T-helper 2 cell (primary cell): ENCODE results near the gene MYL6.
A peak's percentile ranks its signal among the peaks of the same experiment; 100 is the strongest.
"Not testable (repeated sequence)": the region's sequence is repeated elsewhere in the genome, so short reads cannot be mapped to it uniquely, and the experiment has no call there.

Experiments
- DNase-seq, 5 experiments: peaks; one replicate each; pipeline versions ENCODE4 v3.0.0 to v3.0.0-alpha.2; 2012 to 2022

MYL6 gene

DNA sequence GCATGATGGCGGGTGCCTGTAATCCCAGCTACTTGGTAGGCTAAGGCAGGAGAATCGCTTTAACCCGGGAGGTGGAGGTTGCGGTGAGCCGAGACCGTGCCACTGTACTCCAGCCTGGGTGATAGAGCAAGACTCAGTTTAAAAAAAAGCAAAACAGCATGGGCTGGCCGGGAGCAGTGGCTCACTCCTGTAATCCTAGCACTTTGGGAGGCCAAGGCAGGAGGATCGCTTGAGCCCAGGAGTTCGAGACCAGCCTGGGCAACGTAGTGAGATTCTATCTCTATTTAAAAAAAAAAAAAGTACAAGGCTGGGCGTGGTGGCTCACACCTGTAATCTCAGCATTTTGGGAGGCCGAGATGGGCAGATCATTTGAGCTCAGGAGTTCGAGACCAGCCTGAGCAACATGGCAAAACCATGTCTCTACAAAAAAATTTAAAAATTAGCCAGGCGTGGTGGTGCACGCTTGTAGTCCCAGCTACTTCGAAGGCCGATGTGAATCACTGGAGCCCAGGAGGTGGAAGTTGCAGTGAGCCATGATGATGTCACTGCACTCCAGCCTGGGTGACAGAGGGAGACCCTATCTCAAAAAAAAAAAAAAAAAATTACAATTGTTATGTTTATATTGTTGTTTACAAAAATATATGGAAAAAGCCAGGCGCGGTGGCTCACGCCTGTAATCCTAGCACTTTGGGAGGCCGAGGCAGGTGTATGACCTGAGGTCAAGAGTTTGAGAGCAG, 1.5 kb upstream of the MYL6 start:
- not testable (repeated sequence) for DNase-seq

DNA sequence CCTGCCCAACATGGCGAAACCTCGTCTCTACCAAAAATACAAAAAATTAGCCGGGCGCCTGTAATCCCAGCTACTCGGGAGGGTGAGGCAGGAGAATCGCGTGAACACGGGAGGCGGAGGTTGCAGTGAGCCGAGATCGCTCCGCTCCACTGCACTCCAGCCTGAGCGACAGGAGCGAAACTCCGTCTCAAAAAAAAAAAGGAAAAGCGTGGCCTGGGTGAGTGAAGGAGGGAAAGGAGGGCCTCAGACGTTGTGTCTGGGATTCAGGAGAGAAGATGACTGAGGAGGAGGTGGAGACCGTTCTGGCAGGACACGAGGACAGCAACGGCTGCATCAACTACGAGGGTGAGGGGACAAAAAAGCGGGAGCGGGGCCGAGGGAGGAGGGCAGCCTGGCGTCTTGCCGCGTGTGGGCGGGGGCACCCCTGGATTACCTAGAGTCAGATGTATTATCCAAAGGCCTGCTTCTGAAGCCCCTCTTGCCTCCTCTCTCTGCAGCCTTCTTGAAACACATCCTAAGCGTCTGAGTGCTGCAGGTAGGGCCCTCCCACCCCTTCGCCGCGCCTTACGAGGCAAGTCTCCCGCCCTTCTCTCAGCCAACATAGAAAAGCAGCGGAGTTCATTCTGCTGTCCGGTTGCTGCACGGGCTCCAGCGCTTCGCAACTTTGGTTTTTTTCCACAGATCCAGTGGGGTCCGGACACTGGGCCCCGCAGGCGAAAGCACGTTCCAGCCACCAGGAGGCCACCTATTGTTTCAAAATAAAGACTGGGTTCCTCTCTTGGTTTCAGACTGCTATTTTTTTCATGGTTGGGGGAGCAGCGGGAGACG, 744 bp upstream of the MYL6 start:
- peak in 4 of 5 experiments; percentile 18 to 83 (median 49) for DNase-seq

DNA sequence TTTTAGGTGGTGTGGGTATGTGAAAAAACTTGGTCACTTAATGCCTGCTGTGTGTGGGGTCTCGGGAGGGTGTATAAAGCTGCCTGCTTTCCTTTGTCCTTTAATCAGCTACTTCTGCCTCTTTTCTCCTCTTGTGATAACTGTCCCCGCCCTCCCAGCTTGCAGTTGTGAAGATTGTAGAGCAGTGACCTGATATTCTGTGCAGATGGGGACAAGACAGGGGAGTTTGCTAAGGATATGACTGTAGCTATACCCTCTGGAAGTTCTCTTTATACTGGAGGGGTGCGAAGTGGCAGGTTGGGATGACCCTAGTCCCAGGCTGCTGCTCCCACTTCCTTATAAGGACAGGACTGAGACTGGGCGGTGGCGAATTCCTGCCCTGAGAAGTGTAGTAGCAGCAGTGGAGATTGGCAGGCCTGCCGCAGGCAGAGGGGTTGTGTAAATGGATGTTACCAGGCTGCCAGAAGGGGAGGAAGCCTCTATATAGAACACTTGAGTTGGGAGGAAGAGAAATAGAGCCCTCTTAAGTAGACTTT, 835 bp downstream of the MYL6 start:
- peak in 1 of 5 experiments; percentile 44 for DNase-seq

DNA sequence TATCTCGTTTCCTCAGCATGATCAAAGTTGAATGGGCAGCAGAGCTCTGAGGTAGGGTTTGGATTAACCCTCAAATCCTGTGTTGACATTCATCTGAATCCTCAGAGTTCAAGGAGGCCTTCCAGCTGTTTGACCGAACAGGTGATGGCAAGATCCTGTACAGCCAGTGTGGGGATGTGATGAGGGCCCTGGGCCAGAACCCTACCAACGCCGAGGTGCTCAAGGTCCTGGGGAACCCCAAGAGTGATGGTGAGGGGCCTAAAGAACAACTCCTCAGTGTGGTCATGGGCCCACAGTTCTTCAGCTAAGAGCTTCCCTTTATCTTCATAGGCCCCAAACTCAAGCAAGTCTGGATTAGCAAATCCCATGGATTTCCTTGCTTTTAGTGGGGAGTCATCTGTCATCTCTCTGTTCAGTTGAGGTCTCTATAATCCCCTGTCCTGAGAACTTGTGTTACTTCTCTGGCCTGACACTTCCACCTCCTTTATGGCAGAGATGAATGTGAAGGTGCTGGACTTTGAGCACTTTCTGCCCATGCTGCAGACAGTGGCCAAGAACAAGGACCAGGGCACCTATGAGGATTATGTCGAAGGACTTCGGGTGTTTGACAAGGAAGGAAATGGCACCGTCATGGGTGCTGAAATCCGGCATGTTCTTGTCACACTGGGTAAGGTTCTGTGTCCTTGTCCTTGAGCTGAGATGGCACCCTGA, 1.5 kb downstream of the MYL6 start:
- DNase-seq: peak in 1 of 5 experiments; percentile 33

DNA sequence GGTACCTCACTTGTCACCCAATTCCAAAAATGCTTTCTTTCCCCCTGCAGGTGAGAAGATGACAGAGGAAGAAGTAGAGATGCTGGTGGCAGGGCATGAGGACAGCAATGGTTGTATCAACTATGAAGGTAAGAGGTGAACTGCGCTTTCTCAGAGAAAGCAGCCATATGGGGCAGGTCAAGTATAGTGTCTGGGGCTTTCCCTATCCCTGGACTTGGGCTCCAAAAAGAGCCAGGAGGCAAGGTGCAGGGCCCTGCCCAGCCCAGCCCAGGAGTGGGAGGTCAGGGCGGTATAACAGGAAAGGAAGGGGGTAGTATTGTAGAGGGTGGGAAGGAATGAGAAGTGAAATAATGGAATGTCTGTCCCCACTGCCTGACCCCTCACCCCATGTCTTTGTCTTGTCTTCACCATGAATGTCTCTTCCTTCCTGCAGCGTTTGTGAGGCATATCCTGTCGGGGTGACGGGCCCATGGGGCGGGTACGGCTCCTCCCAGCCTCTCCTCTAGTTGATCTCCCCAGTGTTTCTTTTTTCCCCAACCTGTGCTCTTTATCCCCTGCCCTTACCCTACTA, 2.1 kb downstream of the MYL6 start:
- DNase-seq: peak in 4 of 5 experiments; percentile 32 to 81 (median 59)

DNA sequence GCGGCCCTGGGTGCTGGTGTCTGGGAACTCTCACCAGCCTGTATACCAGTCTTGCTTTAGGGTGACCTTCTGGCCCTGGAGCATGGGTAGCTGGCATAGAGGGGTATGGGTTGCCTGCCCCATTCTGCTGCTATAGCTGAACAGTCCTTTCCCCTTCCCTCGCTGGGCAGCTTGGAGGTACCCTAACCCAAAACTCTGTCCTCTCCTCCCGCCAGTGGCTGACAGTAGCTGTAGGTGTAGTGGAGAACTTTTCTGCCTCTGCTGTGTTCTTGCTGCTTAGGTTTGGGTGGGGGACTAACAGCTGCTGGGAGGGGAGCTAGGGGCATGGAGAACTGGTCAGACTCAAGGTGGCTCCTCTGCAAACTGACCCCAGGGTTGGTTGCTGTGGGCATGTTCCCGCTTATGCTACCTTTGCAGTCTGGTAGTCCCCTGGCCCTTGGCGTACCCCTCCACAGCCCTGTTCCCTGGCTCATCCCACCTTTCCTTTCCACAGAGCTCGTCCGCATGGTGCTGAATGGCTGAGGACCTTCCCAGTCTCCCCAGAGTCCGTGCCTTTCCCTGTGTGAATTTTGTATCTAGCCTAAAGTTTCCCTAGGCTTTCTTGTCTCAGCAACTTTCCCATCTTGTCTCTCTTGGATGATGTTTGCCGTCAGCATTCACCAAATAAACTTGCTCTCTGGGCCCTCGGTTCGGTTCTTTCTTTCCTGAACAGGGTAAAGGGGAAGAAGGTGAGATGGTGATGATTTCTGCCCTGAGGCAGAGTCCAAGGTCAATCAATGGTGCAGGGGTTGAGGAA, 2.9 kb downstream of the MYL6 start:
- DNase-seq: no peak

DNA sequence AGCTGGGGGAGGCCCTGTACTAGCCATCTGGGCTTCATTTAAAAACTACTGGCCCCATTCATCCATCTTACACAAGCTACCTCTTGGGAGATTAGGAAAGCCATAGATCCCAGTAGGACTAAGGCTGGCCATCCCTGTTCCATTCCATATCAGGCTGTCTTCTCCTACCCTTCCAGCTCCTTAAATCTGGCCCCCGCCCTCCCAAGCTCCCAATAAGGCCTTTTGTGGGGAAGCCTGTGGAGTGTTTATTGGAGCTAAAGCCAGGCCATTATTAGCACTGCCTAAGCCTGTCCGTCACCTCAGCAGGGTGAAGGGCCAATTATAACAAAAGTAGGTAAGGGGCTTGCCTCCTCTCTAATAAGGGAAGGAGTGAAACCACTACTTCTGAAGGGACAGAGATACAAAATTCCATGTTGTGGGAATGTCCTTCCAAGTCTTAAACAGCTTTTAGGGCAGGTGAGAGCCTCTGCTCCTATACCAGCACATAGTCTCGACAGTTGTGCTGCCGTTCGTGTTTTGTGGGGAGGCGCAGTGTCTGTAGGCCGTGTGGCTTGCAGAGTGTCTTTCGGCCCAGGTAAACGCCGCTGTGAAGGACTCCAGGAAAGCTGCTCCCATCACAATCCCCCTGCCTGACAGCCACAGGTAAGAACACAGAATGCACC, 3.7 kb downstream of the MYL6 start:
- DNase-seq: no peak

DNA sequence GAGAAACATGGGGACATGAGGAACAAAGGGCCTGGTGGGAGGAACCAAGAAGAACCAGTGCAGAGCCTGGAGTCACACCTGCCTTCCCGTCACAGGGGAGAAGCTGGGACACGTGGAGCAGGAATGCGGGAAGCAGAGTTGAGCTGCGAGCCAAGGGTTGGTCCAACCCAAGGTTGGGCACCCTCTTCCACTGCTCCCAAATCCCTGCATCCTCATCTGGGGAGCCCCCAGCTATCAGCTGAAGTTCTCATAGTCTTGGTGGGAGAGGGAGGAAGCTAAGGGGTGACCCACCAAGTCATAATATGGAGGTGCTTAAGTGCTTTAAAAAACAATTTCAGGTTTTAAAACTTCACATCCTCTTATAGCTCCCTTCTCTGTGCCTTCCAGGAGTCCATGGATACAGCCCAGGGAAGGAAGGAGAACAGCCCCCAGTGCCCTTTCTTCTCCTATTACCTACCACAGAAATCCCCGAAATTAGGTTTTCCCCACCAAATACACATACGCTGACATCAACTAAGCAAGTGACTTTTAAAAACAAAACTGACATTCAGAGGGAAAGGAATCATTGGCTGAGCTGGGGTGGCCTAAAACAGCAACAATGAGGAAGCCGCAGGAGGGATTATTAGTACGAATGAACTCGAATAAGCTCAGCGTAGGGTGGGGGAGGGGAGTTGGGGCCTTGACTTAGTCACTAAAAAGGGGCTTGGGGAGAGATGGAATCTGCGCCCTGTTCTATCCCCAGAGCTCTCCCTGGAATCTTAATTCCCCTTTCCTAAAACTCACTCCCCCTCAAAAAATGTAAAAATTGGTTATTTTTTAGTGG, 4.5 kb downstream of the MYL6 start:
- DNase-seq: no peak

DNA sequence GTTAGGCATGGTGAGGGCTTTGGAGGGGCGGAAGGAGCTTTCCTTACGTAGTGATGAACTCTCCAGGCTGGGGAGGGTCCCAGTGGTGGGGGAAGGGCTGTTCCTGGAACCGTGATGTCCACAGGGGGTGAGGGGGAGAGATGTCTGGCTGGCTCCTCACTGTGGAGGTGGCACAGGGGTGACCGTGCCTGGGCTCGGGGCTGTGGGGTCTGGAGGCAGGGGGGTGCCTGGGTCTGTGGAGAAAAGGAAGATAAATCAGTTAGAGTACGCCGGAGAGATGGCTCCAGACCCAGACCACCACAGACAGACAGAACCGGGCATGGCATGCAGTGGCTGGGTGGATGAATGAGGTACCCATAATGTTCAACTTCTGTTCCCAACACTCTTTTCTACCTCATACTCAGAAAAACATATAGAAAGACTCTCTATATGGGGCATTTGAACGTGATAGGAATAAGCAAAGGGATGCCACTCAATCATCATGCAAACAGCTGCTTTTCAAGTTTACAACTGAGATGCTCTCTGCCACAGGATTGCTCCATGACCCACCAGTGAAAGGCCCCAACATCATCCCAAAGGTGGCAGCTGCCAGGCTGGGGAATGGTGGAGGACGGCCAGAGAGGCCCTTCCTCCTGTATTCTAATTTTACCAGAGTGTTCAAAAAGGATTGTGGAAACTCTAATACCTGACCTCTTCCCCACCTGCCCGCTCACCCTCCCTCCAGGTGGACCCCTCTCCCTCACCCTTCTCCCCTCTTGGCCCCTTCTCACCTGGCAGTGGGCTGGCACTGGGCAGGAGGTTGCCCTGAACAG, 5.6 kb downstream of the MYL6 start:
- DNase-seq: no peak

DNA sequence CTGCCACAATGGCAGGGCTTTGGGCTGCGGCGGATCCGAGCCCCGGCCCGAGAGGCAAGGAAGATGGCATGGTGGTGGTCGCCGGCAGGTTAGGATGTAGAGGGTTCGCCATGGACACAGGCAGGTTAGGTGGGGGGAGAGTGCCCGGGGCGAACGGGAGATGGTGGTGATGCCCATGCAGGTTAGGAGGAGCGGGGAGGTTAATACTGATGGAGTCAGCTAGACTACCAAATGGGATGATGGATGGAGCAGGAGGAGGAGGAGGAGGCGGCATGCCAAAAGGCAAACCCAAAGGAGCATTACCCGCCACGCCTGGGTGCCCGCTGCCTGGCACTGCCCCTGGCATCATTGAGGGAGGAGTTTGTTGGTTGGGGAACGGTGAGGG, 6.2 kb downstream of the MYL6 start:
- DNase-seq: no peak

DNA sequence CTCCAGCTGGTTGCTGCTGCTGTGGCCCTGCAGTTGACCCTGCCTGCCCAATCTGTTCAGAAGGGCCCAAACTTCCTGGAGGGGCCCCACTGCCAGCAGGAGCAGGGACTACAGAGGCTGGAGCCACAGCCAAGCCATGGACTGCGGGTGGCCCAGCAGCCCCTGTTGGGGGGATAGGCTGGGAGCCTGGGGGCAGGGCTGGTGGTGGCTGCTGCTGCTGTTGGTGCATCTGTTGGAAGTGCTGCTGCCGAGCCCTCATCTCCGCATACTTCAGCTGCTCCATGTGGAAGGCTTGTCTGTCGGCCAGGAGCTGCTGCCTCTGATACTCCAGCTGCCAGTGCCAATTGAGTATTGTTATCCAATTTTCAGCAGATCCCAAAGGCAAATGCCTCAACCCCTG, 7.2 kb downstream of the MYL6 start:
- DNase-seq: no peak

DNA sequence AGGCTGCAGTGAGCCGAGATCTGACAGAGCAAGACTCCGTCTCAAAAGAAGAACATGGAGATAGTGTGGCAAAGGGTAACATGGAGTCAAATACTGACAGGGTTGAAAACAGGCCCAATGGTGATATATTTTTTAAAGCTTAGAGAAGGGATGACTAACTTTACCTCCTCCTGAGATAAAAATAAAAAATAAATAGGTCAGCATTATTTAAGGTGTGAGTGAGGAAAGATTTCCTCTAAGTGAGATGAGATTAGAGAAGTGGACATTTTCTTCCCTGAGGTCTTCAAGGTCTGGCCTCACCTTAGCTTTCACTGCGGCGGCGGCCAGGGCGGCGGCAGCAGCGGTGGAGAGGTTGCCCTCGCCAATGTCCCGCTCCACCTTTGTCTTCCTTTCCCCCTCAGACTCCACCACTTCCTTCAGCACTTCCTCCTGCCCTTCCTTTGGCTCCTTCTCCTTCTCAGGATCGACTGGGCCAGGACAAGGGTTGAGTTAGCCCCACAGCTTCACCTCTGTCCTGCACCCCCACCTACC, 11.1 kb downstream of the MYL6 start:
- no peak for DNase-seq

DNA sequence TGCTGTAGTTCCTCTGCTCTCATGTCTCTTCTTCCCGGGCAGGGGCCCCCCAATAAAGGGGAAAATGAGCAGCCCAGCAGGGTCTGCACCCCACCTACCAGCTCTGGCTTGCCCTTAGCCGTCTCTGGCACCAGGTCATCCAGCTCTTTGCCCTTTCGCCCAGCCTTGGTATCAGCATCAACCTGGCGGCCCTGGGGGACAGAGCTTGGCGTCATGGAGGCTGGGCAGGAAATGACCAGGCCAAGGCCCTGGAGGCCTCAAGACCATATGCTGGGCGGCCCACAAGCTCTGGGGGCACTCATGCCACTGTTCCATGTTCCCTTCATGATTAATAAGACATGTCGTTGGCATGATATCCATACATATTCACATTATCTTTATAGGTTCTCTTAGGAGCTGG, 14.7 kb downstream of the MYL6 start:
- no peak for DNase-seq

DNA sequence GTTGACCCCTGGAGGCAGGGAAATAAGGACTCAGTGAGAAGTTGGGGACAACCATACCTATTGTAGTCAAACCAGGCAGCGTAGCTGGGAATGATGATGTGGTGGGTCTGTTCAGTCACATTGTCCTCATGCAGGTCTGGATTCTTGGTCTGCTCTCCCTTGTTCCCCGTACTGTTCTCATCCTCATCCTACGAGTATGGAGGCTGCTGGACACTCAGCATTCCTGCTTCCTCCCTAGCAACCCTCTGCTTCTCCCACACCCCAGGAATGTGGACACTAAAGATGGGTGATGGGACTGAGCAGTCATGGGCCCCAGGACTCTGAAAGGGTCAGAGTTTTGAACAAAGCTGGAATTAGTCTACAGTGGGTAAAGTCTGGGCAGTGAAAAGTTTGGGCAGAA, 20.2 kb downstream of the MYL6 start:
- no peak for DNase-seq

DNA sequence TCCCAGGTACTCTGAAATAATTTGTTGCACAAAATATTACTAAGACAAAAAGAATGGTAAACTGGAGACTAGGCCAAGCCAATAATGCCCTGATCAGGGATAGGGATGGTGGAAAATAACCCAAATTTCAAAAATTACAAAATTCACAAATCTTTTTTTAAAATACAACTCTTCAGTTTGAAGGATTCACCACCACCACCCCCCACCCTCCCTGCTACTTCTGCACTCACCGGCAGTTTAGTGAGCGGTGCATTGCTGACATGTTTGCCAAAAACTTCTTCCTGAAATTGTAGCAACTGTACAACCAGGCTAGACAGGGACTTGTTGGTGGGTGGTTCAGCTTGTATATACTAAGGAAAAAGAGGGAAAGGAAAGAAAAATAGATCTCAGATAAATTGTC, 28.8 kb downstream of the MYL6 start:
- no peak for DNase-seq

DNA sequence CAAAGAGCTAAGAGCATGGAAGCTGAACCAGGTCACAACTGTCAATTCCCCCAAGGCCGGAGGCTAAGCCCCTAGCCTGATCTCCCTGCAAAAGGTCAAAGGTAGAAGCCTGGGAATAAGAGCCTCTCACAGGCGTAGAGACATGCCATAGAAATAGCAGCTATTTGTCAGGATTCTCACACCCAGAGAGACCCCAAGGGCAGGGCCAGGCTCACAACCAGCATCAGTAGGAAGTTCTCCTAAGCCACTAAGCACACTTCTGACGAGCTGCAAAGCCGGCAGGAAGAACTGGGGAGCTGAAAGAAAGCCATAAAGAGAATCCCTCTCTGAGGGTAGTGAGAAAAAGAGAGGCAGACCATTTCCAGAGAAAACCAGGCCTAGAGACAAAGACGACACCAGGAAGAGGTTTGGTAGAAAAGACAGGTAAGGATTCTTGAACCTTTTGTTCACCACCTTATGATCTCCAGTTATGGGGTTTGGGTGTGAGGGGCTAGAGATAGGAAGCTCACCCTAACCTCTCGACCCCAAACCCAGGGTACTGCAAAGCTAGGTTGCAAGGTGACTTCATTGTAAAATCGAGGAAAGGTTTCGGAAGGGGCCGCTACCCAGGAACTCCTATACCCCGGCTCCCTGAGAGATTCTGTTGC, 30.1 kb downstream of the MYL6 start:
- no peak for DNase-seq

DNA sequence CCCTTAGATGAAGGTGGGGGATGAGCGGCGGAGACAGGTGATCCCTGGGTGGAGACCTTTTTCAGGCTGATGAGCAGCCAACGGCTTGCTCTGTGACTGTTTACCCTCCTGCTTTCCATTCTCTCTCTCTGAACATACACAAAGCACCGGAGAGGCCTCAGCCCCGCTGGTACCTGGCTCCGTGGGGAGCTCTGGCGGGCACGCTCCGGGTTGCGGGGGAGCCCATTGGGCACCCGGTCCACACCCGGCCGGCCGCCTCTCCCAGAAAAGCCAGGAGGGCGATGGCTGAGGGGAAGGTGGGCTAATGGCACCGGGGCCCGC, 30.6 kb downstream of the MYL6 start:
- DNase-seq: peak in 2 of 5 experiments; percentile 14 to 18

DNA sequence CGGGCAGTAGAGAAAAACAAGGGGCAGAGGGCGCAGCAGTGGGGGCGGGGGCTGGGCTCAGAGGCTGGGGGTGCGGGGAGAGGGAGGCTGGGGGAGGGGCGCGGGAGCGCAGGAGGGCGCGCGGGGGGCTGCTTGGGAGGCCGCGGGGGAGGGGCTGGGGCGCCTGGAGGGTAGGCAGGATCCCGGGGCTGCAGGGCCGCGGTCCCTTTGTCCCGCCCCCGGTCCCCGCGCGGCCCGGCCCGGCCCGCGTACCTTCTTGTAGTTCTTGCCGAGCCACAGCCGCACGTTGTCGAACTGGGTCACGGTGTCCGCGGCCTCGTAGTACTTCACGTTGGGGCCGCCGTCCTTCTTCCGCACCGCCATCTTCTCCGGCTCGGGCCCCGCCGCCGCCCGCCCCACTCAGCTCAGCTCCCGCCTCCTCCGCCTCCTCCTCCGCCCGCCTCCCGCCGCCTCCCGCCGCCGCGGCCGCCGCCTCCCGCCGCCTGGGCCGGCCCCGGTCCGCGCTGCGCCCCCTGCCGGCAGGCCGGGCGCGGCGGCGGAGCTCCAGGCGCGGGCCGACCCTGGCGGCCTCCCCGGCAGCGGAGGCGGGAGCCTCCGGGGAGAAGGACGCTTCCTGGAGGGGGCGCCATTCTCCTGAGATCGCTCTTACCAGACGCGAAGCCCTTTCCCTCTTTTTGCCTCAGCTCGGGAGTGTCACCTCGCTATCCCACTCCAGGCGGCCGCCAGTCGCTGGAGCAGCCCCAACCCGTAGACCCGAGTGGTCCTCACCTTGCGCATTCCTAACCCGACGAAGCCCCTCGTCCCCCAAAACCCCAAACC, 31.1 kb downstream of the MYL6 start, which contains the start of gene SMARCC2:
Gene SMARCC2, minus strand, starts transcription at position 385 of the 819 bp plus-strand sequence. Its CDS starts 22 bp downstream, at position 363.
- DNase-seq: peak; percentile 76 to 88 (median 82)
